Activated CD8-positive, alpha-beta memory T cell treated with anti-CD3 and anti-CD28 coated beads for 36 hours (primary cell): ENCODE data around the gene HEG1. TPM values are rescaled to one million over a fixed set of nuclear protein-coding genes. Genes with fewer than 3 reads are reported as not detected.

Experiments used
- CTCF ChIA-PET: fragments of 350-600 bp; sonication (Branson Sonifier 250); formaldehyde crosslinking; loops from one replicate; lab custom pipeline; 2021; ENCODE audit warnings: antibody characterized with exemption; lab: Charles Lee
- POLR2A ChIA-PET: fragments of 350-600 bp; sonication (Branson Sonifier 250); formaldehyde crosslinking; loops from one replicate; lab custom pipeline; 2021; ENCODE audit warnings: antibody characterized with exemption; lab: Charles Lee
- total RNA-seq, 2 experiments: library from RNA; stranded (reverse); gene quantifications; one replicate each; pipeline ENCODE4 v1.2.3, GENCODE V29; 2021

HEG1 gene
- total RNA-seq, 2 experiments from 2014 or later: 26.8 to 27.0 TPM

GRCh38 chr3:125001557-125002413 lies 54.0 kb downstream of the HEG1 start:
- CTCF ChIA-PET: no interaction called here

GRCh38 chr3:125000661-125001060 lies 55.1 kb downstream of the HEG1 start:
- CTCF ChIA-PET: no interaction called here
- POLR2A ChIA-PET: interaction anchor here (0.7 kb wide), 1 partner anchor 32 kb away, joined by 6 read pairs; no protein-coding TSS in a partner anchor

More at GRCh38 chr3:125001557-125002413, 54.0 kb downstream of the HEG1 start:
- POLR2A ChIA-PET: no interaction called here

GRCh38 chr3:124999897-125000435 lies 55.8 kb downstream of the HEG1 start:
- ChIA-PET POLR2A (no interaction called here), CTCF (no interaction called here)

DNA sequence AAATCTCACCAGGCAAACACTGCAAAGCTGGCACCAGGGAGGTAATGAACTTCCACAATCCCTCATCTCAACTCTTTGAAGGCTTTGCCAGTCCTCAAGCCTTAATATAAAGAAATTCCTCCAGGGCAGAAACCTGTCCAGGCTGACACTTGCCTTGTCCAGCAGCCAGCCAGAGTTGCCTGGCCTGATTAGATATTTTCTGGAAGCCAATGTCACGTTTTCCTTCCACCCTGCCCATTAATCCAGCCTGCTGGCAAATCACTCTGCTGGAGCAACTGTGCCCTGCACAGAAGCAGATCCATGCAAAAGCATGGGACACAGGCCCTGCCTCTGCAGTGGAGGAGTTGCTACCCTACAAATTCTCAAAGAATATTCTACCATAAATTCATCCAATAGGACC lies 56.5 kb downstream of the HEG1 start:
- ChIA-PET POLR2A (no interaction called here), CTCF (no interaction called here)

DNA sequence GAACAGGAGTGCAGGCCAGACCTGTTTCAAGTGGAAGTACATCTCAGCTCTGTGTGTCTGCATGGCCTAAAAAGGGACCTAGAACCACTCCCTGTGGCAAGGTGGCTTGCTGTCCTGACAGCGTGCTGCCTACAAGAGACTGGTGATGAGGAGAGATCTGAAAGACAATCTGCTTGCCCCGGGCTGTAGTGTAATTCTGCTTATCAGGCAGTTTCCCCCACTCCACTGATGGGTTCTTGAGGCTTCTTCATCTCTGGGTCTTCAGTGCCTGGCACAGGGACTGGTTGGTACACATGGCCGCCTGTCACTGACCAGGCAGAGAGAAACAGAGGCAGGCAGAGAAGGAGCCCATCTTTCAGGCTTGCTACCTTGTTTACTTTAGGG lies 57.6 kb downstream of the HEG1 start:
- CTCF ChIA-PET: no interaction called here
- POLR2A ChIA-PET: no interaction called here

DNA sequence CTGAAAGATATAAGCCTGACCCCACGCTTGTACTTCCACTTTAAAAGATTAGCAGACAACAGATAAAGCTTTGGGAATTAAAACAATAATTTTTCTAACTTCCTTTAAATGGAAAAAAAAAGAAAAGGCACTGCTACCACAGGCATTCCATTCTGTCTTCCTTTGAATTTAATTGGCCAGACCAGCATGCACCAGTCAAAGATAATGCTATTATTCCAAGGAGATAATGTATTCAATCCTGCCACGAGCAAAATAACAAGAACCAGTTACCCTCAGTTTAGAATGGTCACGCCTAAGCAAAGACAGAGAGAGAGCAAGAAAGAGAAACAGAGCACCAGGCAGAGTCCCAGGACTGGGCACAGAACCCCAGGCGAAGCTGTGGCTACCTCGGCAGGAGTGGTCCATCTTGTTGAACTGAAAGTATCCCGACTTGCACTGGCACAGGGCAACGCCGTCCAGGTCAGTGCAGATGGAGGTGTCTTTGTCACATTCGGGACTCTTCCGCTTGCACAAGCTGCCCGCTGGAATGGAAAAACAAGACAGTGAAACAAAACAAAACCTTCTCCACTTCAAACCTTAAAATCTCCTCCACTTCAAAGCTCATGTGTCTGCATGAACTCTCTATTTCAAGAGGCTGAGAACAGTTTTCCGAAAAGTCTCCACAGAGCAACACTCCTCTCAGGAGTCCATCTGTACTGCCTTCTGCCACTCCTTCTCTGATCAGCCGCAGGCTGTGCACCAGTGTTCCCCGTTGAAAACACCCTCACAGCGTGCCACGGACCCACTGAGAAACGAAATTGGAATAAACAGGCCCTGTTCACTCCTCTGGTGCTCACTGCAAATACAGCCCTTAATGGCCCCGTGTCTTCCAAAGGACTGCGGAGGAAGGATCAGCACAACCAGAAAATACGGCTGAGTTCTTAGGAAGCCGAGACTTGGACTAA lies 58.2 kb downstream of the HEG1 start:
- ChIA-PET POLR2A (no interaction called here), CTCF (no interaction called here)

DNA sequence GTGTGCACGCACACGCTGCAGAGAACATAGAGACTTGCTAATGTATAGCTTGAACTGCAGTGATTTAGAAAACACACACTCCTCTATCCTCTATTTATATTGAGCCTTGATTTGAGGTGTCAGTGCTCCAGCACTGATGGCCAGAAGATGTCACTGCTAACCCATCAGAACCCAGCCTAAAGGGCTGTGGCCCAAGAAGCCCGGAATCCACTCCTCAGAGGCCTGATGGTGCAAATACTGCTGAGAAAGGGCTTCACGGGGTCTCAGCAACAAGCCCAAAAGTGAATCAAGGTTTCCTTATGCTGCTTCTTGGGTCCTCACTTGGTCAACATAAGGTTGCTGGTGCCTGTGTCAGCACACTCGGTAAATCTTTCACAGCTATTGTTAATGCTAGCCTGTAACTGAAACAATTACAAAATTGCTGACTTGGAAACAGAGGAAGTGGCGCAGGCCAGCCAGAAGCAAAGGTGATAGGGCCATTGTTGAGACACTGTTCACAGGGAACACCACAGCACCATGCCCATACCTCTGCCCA lies 60.3 kb downstream of the HEG1 start:
- ChIA-PET CTCF (interaction anchor here (0.5 to 1.1 kb wide), 8 partner anchors 11 to 586 kb away, joined by 3 to 6 read pairs (median 4); no protein-coding TSS in a partner anchor), POLR2A (interaction anchor here (0.7 kb wide), 1 partner anchor 12 kb away, joined by 4 read pairs; no protein-coding TSS in a partner anchor)

DNA sequence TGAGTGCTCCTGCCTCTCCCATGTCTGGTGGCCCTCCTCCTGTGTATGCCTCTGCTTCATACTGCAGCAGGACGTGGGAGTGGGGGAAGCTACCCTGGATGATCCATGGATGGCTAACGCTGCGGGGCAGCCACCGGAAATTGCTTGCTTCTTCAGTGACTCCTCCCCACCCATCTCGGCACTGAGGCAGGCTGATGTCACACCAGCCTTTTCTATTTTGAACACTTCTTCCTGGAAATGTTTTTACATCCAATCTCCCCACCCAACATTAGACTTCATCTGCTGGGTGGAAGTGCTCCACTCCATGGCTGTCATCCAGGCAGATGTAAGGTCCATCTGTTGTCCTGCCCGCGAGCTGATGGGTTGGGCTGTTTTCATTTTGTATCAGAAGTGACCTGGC lies 62.3 kb downstream of the HEG1 start:
- POLR2A ChIA-PET: no interaction called here
- CTCF ChIA-PET: no interaction called here

DNA sequence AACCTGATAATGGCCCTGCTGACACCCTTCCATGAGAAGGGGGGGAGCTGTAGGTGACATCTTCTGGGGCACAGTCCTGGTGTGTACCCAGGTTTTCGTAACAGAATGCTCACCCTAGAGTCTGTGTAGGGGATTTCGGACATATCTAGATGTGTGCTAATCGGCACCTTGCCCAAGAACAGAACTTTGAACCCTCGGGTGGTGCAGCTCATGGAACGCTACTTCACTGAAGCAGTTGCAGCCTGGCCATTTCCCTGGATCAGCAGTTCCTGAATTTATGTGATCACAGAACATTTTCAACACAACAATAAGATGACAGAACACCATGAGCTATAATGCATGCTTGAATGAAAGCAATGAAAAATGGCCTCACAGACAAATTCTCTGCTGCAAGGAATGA lies 63.8 kb downstream of the HEG1 start:
- ChIA-PET CTCF (interaction anchor here (0.8 kb wide), 1 partner anchor 32 kb away, joined by 3 read pairs; no protein-coding TSS in a partner anchor), POLR2A (no interaction called here)

DNA sequence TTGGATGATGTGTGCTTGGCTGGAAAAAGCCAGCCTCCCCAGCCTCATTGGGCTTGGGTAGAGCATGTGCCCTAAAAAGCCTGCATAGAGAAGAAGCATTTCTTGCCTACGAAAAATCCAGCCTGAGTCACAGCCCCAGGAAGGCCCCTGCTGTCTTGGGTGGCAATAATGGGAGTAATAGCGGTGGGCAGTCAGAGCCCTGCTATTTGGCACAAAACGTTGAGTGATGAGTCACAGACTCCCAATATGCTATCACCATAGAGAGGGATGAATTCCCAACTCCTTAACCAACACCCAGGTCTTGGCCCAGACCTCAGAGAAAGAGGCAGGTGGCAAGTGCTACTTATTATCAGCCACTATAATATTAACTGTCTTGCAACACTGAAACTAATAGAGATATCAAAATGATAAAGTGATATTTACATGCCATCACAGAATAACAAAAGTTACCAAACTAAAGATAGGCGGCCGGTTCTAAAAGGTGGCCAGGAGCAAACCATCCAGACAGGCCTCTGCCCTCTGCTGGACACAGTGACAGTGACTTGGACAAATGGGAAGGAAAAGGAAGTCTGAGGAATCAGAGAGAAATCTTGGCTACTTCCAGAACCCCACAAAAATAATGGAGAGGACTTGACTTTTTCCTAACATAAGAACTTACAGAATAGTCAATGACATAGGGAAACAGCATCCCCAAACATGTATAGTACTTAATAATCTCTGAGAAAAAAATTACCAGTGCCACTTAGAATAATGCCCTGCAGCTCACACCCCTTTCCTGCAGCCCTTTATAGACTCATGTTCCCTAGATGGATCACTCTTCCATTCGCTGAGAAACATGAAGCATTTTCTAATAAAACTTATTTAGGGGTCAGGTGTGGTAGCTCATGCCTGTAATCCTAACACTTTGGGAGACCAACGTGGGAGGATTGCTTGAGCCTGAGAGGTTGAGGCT lies 69.3 kb downstream of the HEG1 start:
- CTCF ChIA-PET: interaction anchor here (0.6 kb wide), 2 partner anchors 58 to 597 kb away, joined by 3 to 4 read pairs; no protein-coding TSS in a partner anchor
- POLR2A ChIA-PET: no interaction called here

DNA sequence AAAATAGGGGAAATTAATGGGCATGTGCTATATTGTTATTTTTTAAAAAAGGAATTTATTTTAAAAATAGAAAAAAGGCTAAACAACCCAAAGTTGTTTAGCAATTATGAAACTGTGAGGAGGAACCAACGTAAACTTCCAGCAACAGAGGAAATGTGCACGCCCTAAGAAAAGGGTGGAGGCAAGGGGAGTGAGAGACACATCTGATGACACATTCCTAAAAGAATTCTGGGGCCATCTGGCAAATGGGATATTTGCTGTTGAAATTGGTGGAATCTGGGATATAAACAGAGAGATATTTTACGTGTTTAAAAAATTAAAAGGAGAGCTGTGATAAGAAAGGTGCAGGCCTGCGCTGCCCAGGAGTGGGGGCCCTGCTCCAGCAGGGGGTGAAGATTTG lies 70.4 kb downstream of the HEG1 start:
- POLR2A ChIA-PET: no interaction called here
- CTCF ChIA-PET: no interaction called here

DNA sequence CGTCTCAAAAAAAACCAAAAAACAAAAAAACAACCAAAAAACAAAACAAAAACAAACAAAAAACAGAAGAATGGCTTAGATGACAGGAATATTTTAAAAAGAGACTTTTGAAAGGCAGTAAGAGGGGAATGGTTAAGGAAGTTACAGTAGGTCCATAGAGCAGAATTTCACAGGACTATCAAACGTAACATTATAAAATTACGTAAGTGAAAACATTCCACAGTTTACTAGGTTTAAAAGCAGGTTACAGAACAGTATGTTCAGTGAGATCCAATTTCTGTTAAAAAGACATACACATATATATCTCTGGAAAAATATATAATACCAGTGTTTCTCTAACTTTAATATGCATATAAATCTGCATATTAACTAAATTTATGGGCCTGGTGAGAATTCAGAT lies 71.0 kb downstream of the HEG1 start:
- POLR2A ChIA-PET: no interaction called here
- CTCF ChIA-PET: no interaction called here

- CTCF ChIA-PET: no interaction called here
- POLR2A ChIA-PET: no interaction called here
Observed at GRCh38 chr3:124982855-124983254, 72.9 kb downstream of the HEG1 start.

- CTCF ChIA-PET: no interaction called here
- POLR2A ChIA-PET: no interaction called here
Observed at GRCh38 chr3:124981472-124981871, 74.3 kb downstream of the HEG1 start.

DNA sequence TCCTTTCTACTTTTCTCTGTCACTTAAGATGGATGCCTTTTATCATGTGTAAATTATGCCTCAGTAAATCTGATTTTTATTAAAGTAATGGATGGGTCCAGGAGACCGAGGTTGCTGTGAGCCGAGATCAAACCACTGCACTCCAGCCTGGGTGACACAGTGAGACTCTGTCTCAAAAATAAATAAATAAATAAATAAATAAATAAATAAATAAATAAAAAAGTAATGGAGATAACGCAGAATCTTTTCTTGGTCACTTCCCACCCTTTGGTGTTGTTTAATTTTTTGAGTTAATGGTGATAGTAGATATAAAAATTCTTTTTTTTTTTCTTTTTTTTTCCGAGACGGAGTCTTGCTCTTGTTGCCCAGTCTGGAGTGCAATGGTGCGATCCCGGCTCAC lies 77.2 kb downstream of the HEG1 start:
- ChIA-PET POLR2A (no interaction called here), CTCF (no interaction called here)

DNA sequence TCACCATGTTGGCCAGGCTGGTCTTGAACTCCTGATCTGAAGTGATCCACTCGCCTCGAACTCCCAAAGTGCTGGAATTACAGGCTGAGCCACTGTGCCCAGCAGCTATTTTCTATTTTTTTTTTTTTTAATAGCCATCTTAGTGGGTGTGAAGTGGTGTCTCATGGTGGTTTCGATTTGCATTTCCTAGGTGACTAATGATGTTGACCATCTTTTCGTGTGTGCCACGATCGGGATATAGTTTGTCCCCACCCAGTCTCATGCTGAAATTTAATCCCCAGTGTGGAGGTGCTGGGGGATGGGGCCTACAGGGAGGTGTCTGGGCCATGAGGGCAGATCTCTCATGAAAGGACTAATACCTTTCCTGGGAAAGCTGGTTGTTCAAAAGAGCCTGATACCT lies 79.4 kb downstream of the HEG1 start:
- POLR2A ChIA-PET: no interaction called here
- CTCF ChIA-PET: interaction anchor here (0.6 kb wide), 1 partner anchor 9 kb away, joined by 3 read pairs; no protein-coding TSS in a partner anchor

GRCh38 chr3:124974691-124975090 lies 81.1 kb downstream of the HEG1 start:
- CTCF ChIA-PET: no interaction called here
- POLR2A ChIA-PET: no interaction called here

DNA sequence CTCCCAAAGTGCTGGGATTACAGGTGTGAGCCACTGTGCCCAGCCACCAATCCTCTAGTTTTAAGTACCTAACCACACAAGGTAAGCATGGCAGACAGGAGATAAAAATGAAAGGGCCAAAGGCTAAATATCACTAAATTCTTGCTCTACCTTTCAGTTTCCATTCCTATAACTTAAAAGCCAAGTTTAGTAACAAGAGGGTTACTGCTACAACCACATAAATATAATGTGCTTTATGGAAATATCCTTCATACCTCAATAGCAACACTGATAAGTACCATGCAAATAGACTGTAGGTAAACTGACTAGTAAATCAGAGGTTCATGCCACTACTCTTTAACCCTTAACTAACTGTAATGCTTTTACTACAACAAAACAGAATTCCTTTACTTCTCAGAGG lies 82.5 kb downstream of the HEG1 start:
- POLR2A ChIA-PET: no interaction called here
- CTCF ChIA-PET: no interaction called here
